Measurements from ENCODE around the gene LRRC2. TPM values are rescaled to one million over a fixed set of nuclear protein-coding genes. Genes with fewer than 3 reads are reported as not detected.
A peak's percentile ranks its signal among the peaks of the same experiment; 100 is the strongest.
"Not testable (repeated sequence)": the region's sequence is repeated elsewhere in the genome, so short reads cannot be mapped to it uniquely, and the experiment has no call there.

LRRC2 gene
- polyA plus RNA-seq, 3 donors: 1.4 to 2.9 (median 2.1) TPM

- no peak for DNase-seq
These were observed 19.9 kb upstream of the LRRC2 start for GRCh38 chr3:46585799-46586693.

- no peak for DNase-seq
These were observed 18.7 kb upstream of the LRRC2 start for GRCh38 chr3:46584598-46585467.

DNA sequence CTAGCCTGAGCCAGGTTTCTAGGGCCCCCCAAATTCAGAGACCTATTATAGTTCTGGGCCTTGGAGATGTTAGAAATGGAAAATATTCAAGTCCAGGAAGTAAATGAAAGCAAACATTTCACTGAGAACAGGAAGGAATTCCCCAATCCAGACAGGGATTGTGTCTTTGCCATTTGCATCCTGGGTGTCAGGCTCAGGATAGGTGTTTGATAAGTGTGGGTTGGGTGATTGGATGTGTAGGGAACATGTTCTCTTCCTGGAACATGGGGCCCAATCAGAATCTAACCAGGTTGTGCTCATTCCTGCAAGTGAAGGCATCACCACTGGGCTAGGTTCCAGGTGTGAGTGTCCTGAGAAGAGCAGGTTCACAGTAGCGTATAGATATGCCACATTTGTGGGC lies 14.6 kb upstream of the LRRC2 start:
- no peak for DNase-seq

DNA sequence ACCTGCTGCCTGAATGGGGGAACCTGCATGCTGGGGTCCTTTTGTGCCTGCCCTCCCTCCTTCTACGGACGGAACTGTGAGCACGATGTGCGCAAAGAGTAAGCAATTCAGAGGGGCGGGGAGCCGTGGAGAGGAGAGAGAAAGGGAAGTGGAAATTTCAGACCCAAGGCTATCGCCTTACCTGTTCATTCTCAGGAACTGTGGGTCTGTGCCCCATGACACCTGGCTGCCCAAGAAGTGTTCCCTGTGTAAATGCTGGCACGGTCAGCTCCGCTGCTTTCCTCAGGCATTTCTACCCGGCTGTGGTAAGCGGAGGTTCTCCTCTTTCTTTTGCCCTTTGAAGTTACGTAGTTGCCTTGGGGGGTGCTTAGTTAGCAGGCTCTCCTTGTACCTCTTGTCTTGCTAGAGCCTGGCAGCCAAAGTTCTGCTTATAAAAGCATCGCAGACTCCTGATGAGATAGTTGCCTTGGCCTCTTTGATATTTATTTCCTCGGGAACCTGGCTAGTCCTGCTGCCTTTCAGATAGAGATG lies 13.7 kb upstream of the LRRC2 start:
- DNase-seq: no peak

GRCh38 chr3:46578973-46579755 lies 13.1 kb upstream of the LRRC2 start:
- no peak for DNase-seq

GRCh38 chr3:46577580-46578249 lies 11.6 kb upstream of the LRRC2 start:
- not testable (repeated sequence) for DNase-seq

GRCh38 chr3:46576879-46577278 lies 10.8 kb upstream of the LRRC2 start:
- peak; percentile 42 for DNase-seq

- DNase-seq: no peak
These were observed 10.3 kb upstream of the LRRC2 start for GRCh38 chr3:46576386-46576785.

DNA sequence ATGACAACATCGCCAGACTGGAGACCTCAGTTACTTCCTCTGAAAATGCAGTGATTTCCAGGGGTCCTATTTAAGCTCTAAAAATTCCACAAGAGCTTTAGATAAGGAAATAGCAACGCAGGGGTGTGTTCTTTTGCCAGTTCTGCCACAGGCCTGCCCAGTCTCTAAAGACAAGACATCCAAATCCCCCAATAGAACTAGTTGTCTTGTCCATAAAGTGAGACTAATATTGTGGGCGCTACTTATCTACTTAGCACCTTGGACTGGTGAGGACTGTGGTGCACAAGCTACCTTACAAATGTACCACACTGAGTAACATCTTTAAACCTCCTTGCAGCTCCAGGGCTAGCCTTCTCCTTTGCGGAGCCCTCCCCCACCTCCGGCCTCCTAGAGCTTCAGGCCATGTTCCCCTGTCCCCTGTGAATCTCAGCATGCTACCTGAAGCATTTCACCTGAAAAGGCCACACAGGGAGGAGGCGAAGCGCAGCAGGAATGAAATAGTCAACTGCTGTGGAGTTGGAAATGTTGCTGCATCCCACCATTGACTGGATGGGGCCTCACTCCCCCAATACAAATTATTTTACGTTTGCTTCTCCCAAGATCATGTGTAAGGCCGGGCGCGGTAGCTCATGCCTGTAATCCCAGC lies 9.6 kb upstream of the LRRC2 start:
- DNase-seq: no peak

- no peak for DNase-seq
These were observed 8.9 kb upstream of the LRRC2 start for GRCh38 chr3:46574881-46575576.

- DNase-seq: peak; percentile 44
These were observed 8.1 kb upstream of the LRRC2 start for GRCh38 chr3:46574243-46574646.

DNA sequence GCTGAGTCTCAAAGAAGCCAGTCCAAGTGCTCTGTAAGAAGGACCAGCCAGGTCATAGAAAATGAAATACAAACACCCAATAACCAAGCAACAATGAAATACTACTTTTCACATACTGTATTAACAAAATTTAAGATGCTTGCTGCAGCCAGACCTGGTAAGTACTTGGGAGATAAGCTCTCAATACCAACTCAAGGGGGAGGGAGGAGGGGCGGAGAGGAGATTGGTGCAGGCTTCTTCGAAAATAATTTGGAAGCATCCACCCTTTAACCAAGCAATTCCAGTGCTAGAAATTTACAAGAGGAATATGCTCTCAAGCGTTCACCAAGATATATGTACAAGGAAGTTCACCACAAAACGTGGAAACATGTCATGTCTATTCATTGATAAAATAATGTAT lies 7.6 kb upstream of the LRRC2 start:
- no peak for DNase-seq

GRCh38 chr3:46571684-46572083 lies 5.6 kb upstream of the LRRC2 start:
- no peak for DNase-seq

- no peak for DNase-seq
These were observed 479 bp downstream of the LRRC2 start for GRCh38 chr3:46565607-46566039.

- no peak for DNase-seq
These were observed 1.0 kb downstream of the LRRC2 start for GRCh38 chr3:46565077-46565476.

- no peak for DNase-seq
These were observed 1.7 kb downstream of the LRRC2 start for GRCh38 chr3:46564190-46565021.

- no peak for DNase-seq
These were observed 4.2 kb downstream of the LRRC2 start for GRCh38 chr3:46561951-46562350.

GRCh38 chr3:46561511-46561910 lies 4.6 kb downstream of the LRRC2 start:
- DNase-seq: no peak

GRCh38 chr3:46559091-46559704 lies 6.9 kb downstream of the LRRC2 start:
- no peak for DNase-seq

Measured in renal pelvis (tissue), 4 donors.